Prostate gland (tissue), 2 donors: ENCODE data around the gene NAT14. TPM values are rescaled to one million over a fixed set of nuclear protein-coding genes. Genes with fewer than 3 reads are reported as not detected.

Experiments used
- DNase-seq: peaks from one replicate; pipeline ENCODE4 v3.0.0-alpha.2; 2019; ENCODE audit warnings: low spot score
- H3K27ac ChIP-seq, 2 donors: fragments of 200-600 bp; sonication (generic); 2 replicates each; pipeline ENCODE4 v1.5.1; 2017 to 2019
- H3K27me3 ChIP-seq: fragments of 200-600 bp; sonication (generic); replicated peaks from 2 replicates; pipeline ENCODE4 v1.5.1; 2019; ENCODE audit not compliant: insufficient read depth
- H3K36me3 ChIP-seq, 2 donors: fragments of 200-600 bp; sonication (generic); 1 replicate in 1 of 2; 2 replicates in 1 of 2; pipeline versions ENCODE4 v1.5.1 to v1.8.1; 2017 to 2019
- H3K4me1 ChIP-seq: fragments of 200-600 bp; sonication (generic); replicated peaks from 2 replicates; pipeline ENCODE4 v1.5.1; 2019
- H3K4me3 ChIP-seq, 2 donors: fragments of 200-600 bp; sonication (generic); 2 replicates each; pipeline ENCODE4 v1.5.1; 2017 to 2019
- H3K9me3 ChIP-seq: fragments of 200-600 bp; sonication (generic); 2 replicates; pipeline ENCODE4 v1.5.1; 2017
- POLR2A ChIP-seq: fragments of 450-650 bp; IDR thresholded peaks from one replicate; pipeline ENCODE4 v1.6.1; 2016; ENCODE audit warnings: antibody characterized with exemption, mild to moderate bottlenecking
- POLR2AphosphoS5 ChIP-seq: sonication (generic); formaldehyde crosslinking; IDR thresholded peaks from one replicate; pipeline ENCODE4 v1.6.1; 2017; ENCODE audit warnings: antibody characterized with exemption
- WGBS: methylation state at CpG from one replicate; pipeline ENCODE4 v1.1.5; 2018; 5-methylcytosine and 5-hydroxymethylcytosine counted together
- intact Hi-C: fragments of 100-400 bp; cut with DNase I; formaldehyde crosslinking; loops from one replicate; pipeline ENCODE4 v1.14.2; 2022
- total RNA-seq, 2 donors: library from RNA; depleted of rRNA; stranded (reverse); fragments of >200 nt; gene quantifications; one replicate each; pipeline ENCODE4 v1.1.0, GENCODE V29; 2016
- TF ChIP-seq, protein P1 (sequence below), 4 experiments: fragments of 200-600 bp in 2 of 4; fragments of 450-650 bp in 2 of 4; sonication (generic) in 2 of 4; IDR thresholded peaks; 1 replicate in 3 of 4; 2 replicates in 1 of 4; pipeline ENCODE4 v1.5.1; 2016 to 2019; ENCODE audit warnings: antibody characterized with exemption in 4 of 4, mild to moderate bottlenecking in 2 of 4, moderate library complexity in 2 of 4

Gene NAT14
- total RNA-seq, 2 donors from 2014 or later = 10.8 to 19.8 TPM

DNA sequence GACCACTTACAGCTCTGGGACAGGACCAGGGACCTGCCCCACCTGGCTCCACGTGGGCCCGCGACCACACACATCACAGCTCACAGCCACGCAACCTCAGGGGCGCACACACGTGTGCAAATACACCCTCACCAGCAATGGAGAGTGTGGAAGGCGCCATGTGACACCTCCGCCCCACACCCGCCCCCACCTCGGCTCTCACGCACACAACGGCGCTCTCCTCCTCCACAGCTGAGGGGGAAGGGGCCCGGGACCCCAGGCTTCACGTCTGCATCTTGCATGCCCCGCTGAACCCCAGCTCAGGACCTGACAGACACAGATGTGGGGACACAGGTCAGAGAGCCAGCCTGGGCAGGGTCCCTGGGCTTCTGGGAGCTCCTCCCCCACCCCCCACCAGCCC is 35.5 kb upstream of the NAT14 start:
- peaks cover 13% of the 10 kb centered on the region for H3K4me1 ChIP-seq
- intact Hi-C loops = no loop called here
- H3K27me3 ChIP-seq = peaks cover 15% of the 10 kb centered on the region
- TF ChIP-seq POLR2A (no peak), POLR2AphosphoS5 (no peak)
- TF ChIP-seq, protein P1, sequence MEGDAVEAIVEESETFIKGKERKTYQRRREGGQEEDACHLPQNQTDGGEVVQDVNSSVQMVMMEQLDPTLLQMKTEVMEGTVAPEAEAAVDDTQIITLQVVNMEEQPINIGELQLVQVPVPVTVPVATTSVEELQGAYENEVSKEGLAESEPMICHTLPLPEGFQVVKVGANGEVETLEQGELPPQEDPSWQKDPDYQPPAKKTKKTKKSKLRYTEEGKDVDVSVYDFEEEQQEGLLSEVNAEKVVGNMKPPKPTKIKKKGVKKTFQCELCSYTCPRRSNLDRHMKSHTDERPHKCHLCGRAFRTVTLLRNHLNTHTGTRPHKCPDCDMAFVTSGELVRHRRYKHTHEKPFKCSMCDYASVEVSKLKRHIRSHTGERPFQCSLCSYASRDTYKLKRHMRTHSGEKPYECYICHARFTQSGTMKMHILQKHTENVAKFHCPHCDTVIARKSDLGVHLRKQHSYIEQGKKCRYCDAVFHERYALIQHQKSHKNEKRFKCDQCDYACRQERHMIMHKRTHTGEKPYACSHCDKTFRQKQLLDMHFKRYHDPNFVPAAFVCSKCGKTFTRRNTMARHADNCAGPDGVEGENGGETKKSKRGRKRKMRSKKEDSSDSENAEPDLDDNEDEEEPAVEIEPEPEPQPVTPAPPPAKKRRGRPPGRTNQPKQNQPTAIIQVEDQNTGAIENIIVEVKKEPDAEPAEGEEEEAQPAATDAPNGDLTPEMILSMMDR (IDR thresholded peaks at IDR 0.05) = no peak
- H3K36me3 ChIP-seq = no peaks in the 10 kb centered on the region
- no peak for DNase-seq
- 32% methylated on average over 16 of the region's 16 CpGs for WGBS
- H3K9me3 ChIP-seq = no peaks in the 10 kb centered on the region
- H3K27ac ChIP-seq = no peak overlapping the region
- H3K4me3 ChIP-seq = no peak overlapping the region

DNA sequence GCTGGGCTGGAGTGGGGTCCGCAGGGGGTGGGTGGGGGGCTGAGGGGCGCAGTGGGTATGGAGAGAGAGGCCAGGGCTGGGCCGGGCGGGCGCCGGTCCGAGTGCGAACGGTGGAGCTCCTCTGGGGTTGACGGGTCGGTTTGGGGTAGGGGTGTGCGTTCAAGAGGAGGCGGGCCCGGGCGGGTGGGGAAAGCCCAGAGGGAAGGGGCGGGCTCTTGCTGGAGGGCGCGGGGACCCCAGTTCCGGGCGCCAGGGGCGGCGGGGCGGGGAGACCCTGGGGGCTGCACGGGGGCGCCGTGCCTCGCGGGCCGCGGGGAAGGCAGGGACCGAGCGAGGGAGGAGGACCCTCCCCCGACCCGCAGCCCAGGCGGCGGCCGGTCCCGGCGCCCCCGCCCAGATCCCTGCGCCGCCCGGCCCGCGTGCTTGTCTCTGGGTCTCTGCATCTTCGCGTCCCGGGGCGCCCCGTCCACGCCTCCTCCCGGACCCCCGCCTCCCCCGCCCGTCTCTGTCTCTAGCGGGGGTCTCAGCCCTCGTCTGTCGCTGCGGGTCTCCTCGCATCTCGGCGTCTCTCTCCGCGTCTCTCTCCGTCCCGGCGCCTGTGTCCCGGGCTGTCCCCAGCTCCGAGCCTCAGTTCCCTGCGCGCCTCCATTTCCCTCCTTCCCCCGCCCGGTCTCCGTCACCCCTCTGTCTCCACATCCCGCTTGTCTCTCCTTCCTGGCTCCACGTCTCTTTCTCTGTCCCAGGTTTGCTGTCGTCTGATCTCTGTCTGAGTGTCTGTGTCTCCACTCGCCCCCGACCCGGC is 33.6 kb upstream of the NAT14 start:
- intact Hi-C loops = no loop called here
- H3K36me3 ChIP-seq = no peaks in the 10 kb centered on the region
- no peak for TF ChIP-seq POLR2AphosphoS5
- TF ChIP-seq, protein P1 (IDR thresholded peaks at IDR 0.05) = no peak
- TF ChIP-seq POLR2A = no peak
- peaks cover 13% of the 10 kb centered on the region for H3K4me1 ChIP-seq
- no peak for DNase-seq
- no peaks in the 10 kb centered on the region for H3K9me3 ChIP-seq
- no peak overlapping the region for H3K4me3 ChIP-seq
- H3K27ac ChIP-seq = no peak overlapping the region
- WGBS = under 1% methylated on average over 58 of the region's 80 CpGs
- H3K27me3 ChIP-seq = peaks cover 9% of the 10 kb centered on the region

DNA sequence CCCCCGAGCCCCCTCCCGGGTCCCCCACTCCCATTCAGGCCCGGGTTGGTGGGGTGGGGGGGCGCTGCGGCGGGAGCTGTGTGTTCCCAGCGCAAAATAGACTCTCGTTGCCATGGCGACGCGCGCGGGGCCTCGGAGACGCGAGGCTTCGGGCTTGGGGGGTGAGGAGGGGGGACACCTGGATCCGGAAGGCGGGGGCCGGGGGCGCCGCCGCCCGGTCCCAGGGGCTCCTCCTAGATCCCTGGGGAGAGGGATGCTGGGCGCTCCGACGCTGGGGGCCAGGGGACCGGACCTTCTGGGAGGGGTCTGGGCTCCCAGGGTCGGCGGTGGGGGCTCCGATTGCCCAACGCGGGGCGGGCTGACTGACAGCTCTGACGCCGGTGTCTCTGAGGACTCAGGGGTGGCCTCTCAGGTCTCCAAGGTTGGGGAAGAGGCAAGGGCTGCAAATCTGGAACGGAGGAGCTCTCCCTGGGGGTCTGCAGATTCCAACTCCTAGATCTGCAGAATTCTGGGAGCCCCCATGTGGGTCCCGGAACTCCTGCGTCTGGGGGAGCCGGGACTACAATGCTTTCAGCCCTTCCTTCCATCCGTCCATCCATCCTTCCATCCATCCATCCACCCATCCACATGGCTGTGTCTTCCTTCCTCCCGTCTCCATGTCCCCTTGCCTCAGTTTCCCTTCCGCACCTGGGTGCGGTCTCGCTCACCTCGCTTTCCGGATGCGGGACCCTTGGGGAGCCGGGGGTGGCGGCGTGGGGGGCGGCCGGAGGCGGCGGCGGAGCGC is 32.8 kb upstream of the NAT14 start:
- no peaks in the 10 kb centered on the region for H3K9me3 ChIP-seq
- DNase-seq = no peak
- H3K27me3 ChIP-seq = peaks cover 9% of the 10 kb centered on the region
- H3K36me3 ChIP-seq = no peaks in the 10 kb centered on the region
- 5% methylated on average over 55 of the region's 57 CpGs for WGBS
- no peak for TF ChIP-seq POLR2A
- TF ChIP-seq, protein P1 (IDR thresholded peaks at IDR 0.05) = no peak
- no peak for TF ChIP-seq POLR2AphosphoS5
- intact Hi-C loops = no loop called here
- H3K4me1 ChIP-seq = peaks cover 13% of the 10 kb centered on the region
- H3K27ac ChIP-seq = no peak overlapping the region
- H3K4me3 ChIP-seq = no peak overlapping the region

DNA sequence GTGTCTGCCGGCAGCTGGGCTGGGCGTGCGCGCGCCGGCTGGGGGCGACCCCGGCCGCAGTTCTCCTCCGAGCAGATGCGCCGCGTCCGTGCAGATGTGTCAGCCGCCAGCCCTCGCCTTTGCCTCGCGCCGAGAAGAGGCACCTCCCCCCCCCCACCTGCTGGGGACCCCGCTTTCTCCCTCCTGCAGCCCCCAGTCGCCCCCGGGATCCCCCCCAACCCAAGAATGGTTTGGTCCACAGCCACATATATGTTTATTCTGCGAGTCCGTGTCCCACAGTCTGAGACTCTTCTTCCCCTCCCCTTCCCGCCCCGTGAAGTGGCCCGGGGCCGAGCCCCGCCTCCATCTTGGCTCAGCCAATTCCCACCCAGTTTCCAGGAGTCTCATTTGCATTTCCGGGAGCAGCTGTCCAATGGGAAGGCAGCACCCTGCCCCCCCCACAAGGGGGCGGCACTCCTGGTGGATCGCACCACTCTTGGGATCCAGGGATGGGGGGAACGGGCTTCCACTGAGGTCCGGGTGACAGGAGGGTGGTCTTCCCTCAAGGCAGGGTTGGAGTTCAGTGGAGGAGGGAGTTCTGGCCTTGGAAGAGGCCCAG is 32.1 kb upstream of the NAT14 start:
- Histone ChIP-seq H3K36me3 (no peaks in the 10 kb centered on the region), H3K9me3 (no peaks in the 10 kb centered on the region), H3K27ac (no peak overlapping the region), H3K4me1 (peaks cover 13% of the 10 kb centered on the region), H3K27me3 (peaks cover 9% of the 10 kb centered on the region), H3K4me3 (no peak overlapping the region)
- DNase-seq = peak; percentile 16
- intact Hi-C loops = no loop called here
- TF ChIP-seq POLR2AphosphoS5 (peak; percentile 8), POLR2A (no peak)
- 11% methylated on average over 33 of the region's 34 CpGs for WGBS

DNA sequence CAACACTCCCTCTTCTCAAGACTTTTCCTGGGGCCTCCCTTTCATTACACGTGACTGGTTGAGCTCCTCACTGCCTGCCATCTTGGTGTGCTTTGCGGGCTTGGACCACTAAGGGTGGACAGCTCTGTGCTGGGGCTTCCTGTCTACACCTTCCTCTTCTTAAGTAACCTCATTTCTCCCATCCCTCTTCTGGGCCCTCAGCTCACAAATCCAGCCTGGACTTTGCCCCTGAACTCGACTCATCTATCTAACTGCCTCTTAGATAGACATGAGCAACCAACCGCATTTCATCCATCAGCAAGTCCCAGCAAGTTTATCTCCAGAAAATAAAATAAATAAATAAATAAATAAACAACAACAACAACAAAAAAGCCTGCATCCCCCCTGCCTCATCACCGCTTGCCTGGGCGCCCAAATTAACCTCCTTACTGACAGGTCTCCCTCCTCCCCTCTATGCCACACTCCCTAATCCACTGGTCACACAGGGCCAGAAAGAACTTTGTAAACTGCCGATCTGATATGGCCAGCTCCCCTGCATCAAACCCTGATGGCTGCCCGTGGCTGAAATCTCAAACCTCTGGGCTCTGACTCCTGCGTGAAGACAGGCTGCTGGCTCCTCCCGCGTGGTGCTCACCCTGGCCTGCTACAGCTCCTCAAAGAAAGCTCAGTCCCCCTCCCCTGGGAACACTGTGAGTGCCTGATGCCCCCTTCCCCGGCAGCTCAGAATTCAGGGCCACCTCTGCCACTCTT is 31.3 kb upstream of the NAT14 start:
- Histone ChIP-seq H3K4me1 (peaks cover 13% of the 10 kb centered on the region), H3K27me3 (peaks cover 9% of the 10 kb centered on the region), H3K36me3 (no peaks in the 10 kb centered on the region), H3K4me3 (no peak overlapping the region), H3K27ac (no peak overlapping the region), H3K9me3 (no peaks in the 10 kb centered on the region)
- no peak for DNase-seq
- WGBS = 90% methylated on average over 12 of the region's 12 CpGs
- TF ChIP-seq POLR2A = no peak
- TF ChIP-seq, protein P1 (IDR thresholded peaks at IDR 0.05) = no peak
- TF ChIP-seq POLR2AphosphoS5 = no peak
- intact Hi-C loops = no loop called here
